Cardiac fibroblast (primary cell): ENCODE results near the gene ATG4C.

Experiments
- DNase-seq, 2 donors: peaks; one replicate each; pipeline versions ENCODE4 v3.0.0 to v3.0.0-alpha.2; 2010; ENCODE audit warnings: low read depth in 2 of 2
- H3K4me3 ChIP-seq, 2 donors: replicated peaks in 1 of 2; 1 replicate in 1 of 2; 2 replicates in 1 of 2; pipeline ENCODE4 v1.5.1; 2011; ENCODE audit warnings: low read depth in 2 of 2, low read length in 2 of 2, mild to moderate bottlenecking in 2 of 2, moderate library complexity in 1 of 2
- CTCF ChIP-seq: IDR thresholded peaks from one replicate; pipeline ENCODE4 v1.5.1; 2011; ENCODE audit warnings: low read depth, mild to moderate bottlenecking, low read length, inconsistent platforms

The ATG4C gene

GRCh38 chr1:62905872-62906271, 121.9 kb downstream of the ATG4C start:
- no peak for TF ChIP-seq CTCF
- H3K4me3 ChIP-seq: no peak overlapping the region
- no peak for DNase-seq

GRCh38 chr1:62906428-62906886, 122.5 kb downstream of the ATG4C start:
- peak; percentile 58 for TF ChIP-seq CTCF
- DNase-seq: peak; percentile 15 to 33
- no peak overlapping the region for H3K4me3 ChIP-seq

GRCh38 chr1:62908168-62908695, 124.3 kb downstream of the ATG4C start:
- no peak overlapping the region for H3K4me3 ChIP-seq
- TF ChIP-seq CTCF: no peak
- peak in 1 of 2 donors; percentile 2 for DNase-seq

GRCh38 chr1:62912028-62912638, 128.2 kb downstream of the ATG4C start:
- peak; percentile 83 for TF ChIP-seq CTCF
- DNase-seq: peak; percentile 38 to 48
- H3K4me3 ChIP-seq: no peak overlapping the region
